Skeletal muscle tissue (tissue), 4 donors: Measurements from ENCODE around the gene MED13. TPM values are rescaled to one million over a fixed set of nuclear protein-coding genes. Genes with fewer than 3 reads are reported as not detected.
"Not testable (repeated sequence)": the region's sequence is repeated elsewhere in the genome, so short reads cannot be mapped to it uniquely, and the experiment has no call there.

Source experiments
- H3K27ac ChIP-seq: one replicate; pipeline ENCODE4 v1.7.0; 2013; ENCODE audit warnings: mild to moderate bottlenecking, low read depth, low read length, inconsistent platforms
- H3K27me3 ChIP-seq, 3 donors: one replicate each; pipeline ENCODE4 v1.7.0; 2013; ENCODE audit warnings: low read length in 3 of 3; ENCODE audit not compliant: control insufficient read depth in 3 of 3, insufficient read depth in 3 of 3
- H3K36me3 ChIP-seq, 3 donors: one replicate each; pipeline ENCODE4 v1.7.0; 2013; ENCODE audit warnings: low read length in 3 of 3; ENCODE audit not compliant: control insufficient read depth in 3 of 3, insufficient read depth in 3 of 3
- H3K4me1 ChIP-seq, 3 donors: one replicate each; pipeline ENCODE4 v1.7.0; 2013; ENCODE audit warnings: low read length in 3 of 3, mild to moderate bottlenecking in 3 of 3; ENCODE audit not compliant: control insufficient read depth in 3 of 3, insufficient read depth in 3 of 3
- H3K4me3 ChIP-seq, 3 donors: one replicate each; pipeline ENCODE4 v1.7.0; 2013; ENCODE audit warnings: low read length in 3 of 3
- H3K9ac ChIP-seq, 3 donors: one replicate each; pipeline ENCODE4 v1.7.0; 2013; ENCODE audit warnings: low read length in 3 of 3, mild to moderate bottlenecking in 3 of 3, moderate library complexity in 2 of 3, low read depth in 1 of 3
- H3K9me3 ChIP-seq, 3 donors: one replicate each; pipeline ENCODE4 v1.7.0; 2013; ENCODE audit warnings: low read length in 3 of 3; ENCODE audit not compliant: control insufficient read depth in 3 of 3
- total RNA-seq: library from RNA; depleted of rRNA; stranded (reverse); fragments of >200 nt; gene quantifications from one replicate; pipeline ENCODE4 v1.2.3, GENCODE V29; 2014
- donor health status: Osteomylitis.

The MED13 gene
- total RNA-seq, 1 donor from 2014 or later: 69.4 TPM

DNA sequence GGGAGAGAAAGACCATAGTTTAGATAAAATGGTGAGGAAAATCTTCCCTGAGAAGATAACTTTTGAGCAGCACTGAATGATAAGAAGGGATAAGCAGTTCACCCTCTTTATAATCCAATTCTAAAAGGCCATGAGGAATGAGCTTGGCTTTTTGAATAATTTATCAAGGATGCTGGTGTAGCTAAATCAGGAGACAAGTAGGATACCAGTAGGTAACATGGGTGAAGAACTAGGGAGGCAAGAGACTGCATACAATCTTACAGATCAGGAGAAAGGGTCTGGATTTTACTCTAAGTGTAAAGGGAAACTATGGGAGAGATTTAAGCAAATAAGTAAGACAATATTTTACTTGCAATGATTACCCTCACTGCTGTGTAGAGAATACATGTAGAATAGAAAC lies 60.7 kb downstream of the MED13 start:
- Histone ChIP-seq H3K36me3 (peaks cover 0 to 9% (median 2%) of the 10 kb centered on the region in 3 donors), H3K4me3 (no peak overlapping the region), H3K27me3 (no peaks in the 10 kb centered on the region), H3K9ac (no peak overlapping the region), H3K4me1 (peaks cover 0 to 3% (median 2%) of the 10 kb centered on the region in 3 donors), H3K27ac (no peak overlapping the region), H3K9me3 (no peaks in the 10 kb centered on the region)

GRCh38 chr17:62003141-62003540 lies 61.9 kb downstream of the MED13 start:
- not testable (repeated sequence) for H3K27ac ChIP-seq, H3K9me3 ChIP-seq, H3K36me3 ChIP-seq, H3K4me1 ChIP-seq, H3K4me3 ChIP-seq, H3K27me3 ChIP-seq, H3K9ac ChIP-seq

GRCh38 chr17:62001105-62001504 lies 64.0 kb downstream of the MED13 start:
- Histone ChIP-seq H3K4me3 (no peak overlapping the region), H3K27ac (no peak overlapping the region), H3K9ac (no peak overlapping the region), H3K9me3 (no peaks in the 10 kb centered on the region), H3K4me1 (peaks cover 9 to 16% (median 16%) of the 10 kb centered on the region in 3 donors), H3K36me3 (peaks cover 0 to 6% (median 2%) of the 10 kb centered on the region in 3 donors), H3K27me3 (no peaks in the 10 kb centered on the region)

GRCh38 chr17:62000186-62000585 lies 64.9 kb downstream of the MED13 start:
- H3K36me3 ChIP-seq: no peaks in the 10 kb centered on the region
- H3K9me3 ChIP-seq: no peaks in the 10 kb centered on the region
- H3K27me3 ChIP-seq: no peaks in the 10 kb centered on the region
- no peak overlapping the region for H3K4me3 ChIP-seq
- H3K27ac ChIP-seq: peak overlapping the region; percentile 9
- no peak overlapping the region for H3K9ac ChIP-seq
- peaks cover 14 to 19% (median 16%) of the 10 kb centered on the region in 3 donors for H3K4me1 ChIP-seq

- H3K9ac ChIP-seq: not testable (repeated sequence)
- peaks cover 14 to 19% (median 16%) of the 10 kb centered on the region in 3 donors for H3K4me1 ChIP-seq
These were observed 66.5 kb downstream of the MED13 start for GRCh38 chr17:61998534-61998933.

GRCh38 chr17:61997664-61998063 lies 67.4 kb downstream of the MED13 start:
- peak overlapping the region; percentile 42 for H3K27ac ChIP-seq
- no peaks in the 10 kb centered on the region for H3K27me3 ChIP-seq
- H3K36me3 ChIP-seq: peaks cover 0 to 4% (median 3%) of the 10 kb centered on the region in 3 donors
- peak overlapping the region in 1 of 3 donors; percentile 31 for H3K4me3 ChIP-seq
- peak overlapping the region in 2 of 3 donors; percentile 58 to 60 for H3K9ac ChIP-seq
- peaks cover 14 to 19% (median 16%) of the 10 kb centered on the region in 3 donors for H3K4me1 ChIP-seq
- H3K9me3 ChIP-seq: no peaks in the 10 kb centered on the region

More at GRCh38 chr17:61998534-61998933, 66.5 kb downstream of the MED13 start:
- not testable (repeated sequence) for H3K9me3 ChIP-seq, H3K36me3 ChIP-seq, H3K27me3 ChIP-seq, H3K4me3 ChIP-seq
- peak overlapping the region; percentile 42 for H3K27ac ChIP-seq

GRCh38 chr17:61996916-61997605 lies 68.0 kb downstream of the MED13 start:
- Histone ChIP-seq H3K9me3 (no peaks in the 10 kb centered on the region), H3K4me3 (peak overlapping the region in 1 of 3 donors; percentile 31), H3K36me3 (peaks cover 0 to 4% (median 4%) of the 10 kb centered on the region in 3 donors), H3K27ac (peak overlapping the region; percentile 32), H3K27me3 (no peaks in the 10 kb centered on the region), H3K4me1 (peaks cover 14 to 19% (median 16%) of the 10 kb centered on the region in 3 donors), H3K9ac (peak overlapping the region in 2 of 3 donors; percentile 58 to 60)

DNA sequence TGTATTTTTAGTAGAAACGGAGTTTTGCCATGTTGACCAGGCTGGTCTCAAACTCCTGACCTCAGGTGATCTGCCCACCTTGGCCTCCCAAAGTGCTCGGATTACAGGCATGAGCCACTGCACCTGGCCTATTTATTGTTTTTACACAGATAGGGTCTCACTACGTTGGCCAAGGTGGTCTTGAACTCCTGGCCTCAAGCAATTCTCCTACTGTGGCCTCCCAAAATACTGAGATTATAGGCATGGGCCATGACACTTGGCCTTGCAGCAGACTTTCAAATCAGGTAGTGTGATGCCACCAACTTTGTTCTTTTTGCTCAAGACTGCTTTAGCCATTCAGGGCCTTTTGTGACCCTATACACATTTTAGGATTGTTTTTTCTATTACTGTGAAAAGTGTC lies 75.6 kb downstream of the MED13 start:
- Histone ChIP-seq H3K4me1 (no peaks in the 10 kb centered on the region), H3K27me3 (no peaks in the 10 kb centered on the region), H3K27ac (no peak overlapping the region), H3K9me3 (no peaks in the 10 kb centered on the region), H3K9ac (no peak overlapping the region), H3K36me3 (peaks cover 6 to 38% (median 24%) of the 10 kb centered on the region in 3 donors), H3K4me3 (no peak overlapping the region)

DNA sequence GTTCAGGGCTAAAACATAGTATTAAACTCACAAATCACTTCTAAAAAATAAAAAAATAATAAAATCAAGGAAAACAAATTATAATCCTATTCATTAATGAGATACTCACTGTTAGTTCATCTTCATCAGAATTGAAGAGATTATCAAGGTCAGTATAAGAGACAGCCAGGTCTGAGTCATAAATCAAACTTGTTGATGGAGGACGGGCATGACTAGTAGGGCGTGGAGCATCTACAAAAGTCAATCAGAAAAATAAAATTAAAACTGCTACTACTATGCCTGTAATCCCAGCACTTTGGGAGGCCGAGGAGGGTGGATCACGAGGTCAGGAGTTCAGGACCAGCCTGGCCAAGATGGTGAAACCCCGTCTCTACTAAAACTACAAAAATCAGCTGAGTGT lies 78.2 kb downstream of the MED13 start:
- no peaks in the 10 kb centered on the region for H3K27me3 ChIP-seq
- H3K9ac ChIP-seq: no peak overlapping the region
- peaks cover 17 to 62% (median 42%) of the 10 kb centered on the region in 3 donors for H3K36me3 ChIP-seq
- H3K4me1 ChIP-seq: no peaks in the 10 kb centered on the region
- H3K27ac ChIP-seq: no peak overlapping the region
- H3K9me3 ChIP-seq: no peaks in the 10 kb centered on the region
- no peak overlapping the region for H3K4me3 ChIP-seq

GRCh38 chr17:61984821-61985220 lies 80.3 kb downstream of the MED13 start:
- no peaks in the 10 kb centered on the region for H3K4me1 ChIP-seq
- no peak overlapping the region for H3K4me3 ChIP-seq
- H3K9me3 ChIP-seq: no peaks in the 10 kb centered on the region
- H3K36me3 ChIP-seq: peaks cover 20 to 65% (median 50%) of the 10 kb centered on the region in 3 donors
- no peak overlapping the region for H3K9ac ChIP-seq
- H3K27ac ChIP-seq: no peak overlapping the region
- no peaks in the 10 kb centered on the region for H3K27me3 ChIP-seq
